PFSK-1 (cell line): ENCODE data around the gene VWC2.

ENCODE experiments used
- REST ChIP-seq, 2 experiments: IDR thresholded peaks; 2 replicates each; pipeline versions ENCODE4 v1.6.1 to v1.8.0; 2011 to 2012; ENCODE audit warnings: low read depth in 2 of 2, low read length in 2 of 2, control low read depth in 1 of 2, inconsistent platforms in 1 of 2, mild to moderate bottlenecking in 1 of 2, moderate library complexity in 1 of 2; ENCODE audit not compliant: insufficient read depth in 1 of 2
- SIN3A ChIP-seq: IDR thresholded peaks from 2 replicates; pipeline ENCODE4 v1.6.1; 2012; ENCODE audit warnings: mild to moderate bottlenecking, low read length, moderate library complexity, borderline replicate concordance; ENCODE audit not compliant: insufficient read depth

- TF ChIP-seq SIN3A (no peak), REST (IDR thresholded peaks at IDR 0.05; ENCODE audit: insufficient read depth in 1 of 2, low read depth in 2 of 2, low read length in 2 of 2) (no peak)
Measured at GRCh38 chr7:49885593-49886285, 112.3 kb downstream of the VWC2 start.
